K562 (cell line): Measurements from ENCODE around the gene PPP1R16B. TPM values are rescaled to one million over a fixed set of nuclear protein-coding genes. Genes with fewer than 3 reads are reported as not detected.

Experiments
- ATAC-seq: fragments of 200-7000 bp; cut with Tn5 transposase; 3 replicates; pipeline ENCODE4 v1.9.1; 2020; ENCODE audit warnings: moderate library complexity
- BruUV-seq: library from RNA; stranded (reverse); fragments of 400-500 nt; replicated peaks from 2 replicates; lab custom pipeline; 2021; lab: Mats Ljungman, UMichigan
- CTCF ChIA-PET: fragments of 300-600 bp; formaldehyde crosslinking; extraction: SDS; loops from one replicate; lab custom pipeline; 2021; ENCODE audit warnings: low intra/inter-chr PET ratio; lab: Yijun Ruan, JAX
- POLR2A ChIA-PET: fragments of 300-600, 350-650 bp; sonication (Branson Sonifier 250); formaldehyde crosslinking; extraction: SDS; loops from one replicate; lab custom pipeline; 2021; ENCODE audit warnings: antibody characterized with exemption, inconsistent platforms; lab: Yijun Ruan, JAX
- DNase-seq, 4 experiments: peaks; one replicate each; pipeline versions ENCODE4 v3.0.0 to v3.0.0-alpha.2; 2011 to 2018; ENCODE audit warnings: low spot score in 3 of 4, mixed read lengths in 3 of 4; ENCODE audit errors: extremely low read depth in 1 of 4
- FAIRE-seq: peaks from 2 replicates; lab custom pipeline; 2011; peaks lifted over from hg19 to GRCh38; lab: Jason Lieb, UNC
- H2AFZ ChIP-seq: 2 replicates; pipeline ENCODE4 v1.6.0; 2011; ENCODE audit warnings: low read depth, low read length, control low read depth, inconsistent platforms
- H3K27ac ChIP-seq: fragments of 200-600 bp; 3 replicates; pipeline ENCODE4 v1.8.0; 2011; ENCODE audit warnings: low read depth, mild to moderate bottlenecking, control low read depth, inconsistent platforms, low read length, moderate library complexity, mixed read lengths; ENCODE audit errors: extremely low read depth
- H3K27me3 ChIP-seq, 2 experiments: fragments of 300-600 bp in 1 of 2; 2 replicates in 1 of 2; 3 replicates in 1 of 2; pipeline versions ENCODE4 v1.6.0 to v1.8.0; 2011; ENCODE audit warnings: inconsistent platforms in 2 of 2, low read length in 2 of 2, mild to moderate bottlenecking in 1 of 2, mixed read lengths in 1 of 2, moderate library complexity in 1 of 2; ENCODE audit not compliant: control insufficient read depth in 2 of 2, insufficient read depth in 2 of 2
- H3K36me3 ChIP-seq: fragments of 300-600 bp; 3 replicates; pipeline ENCODE4 v1.8.0; 2011; ENCODE audit warnings: mild to moderate bottlenecking, low read length, inconsistent platforms; ENCODE audit not compliant: control insufficient read depth, insufficient read depth
- H3K4me1 ChIP-seq, 2 experiments: fragments of 200-600 bp in 1 of 2; replicated peaks in 1 of 2; 2 replicates in 1 of 2; 3 replicates in 1 of 2; pipeline versions ENCODE4 v1.5.1 to v1.8.0; 2011; ENCODE audit warnings: inconsistent platforms in 2 of 2, low read length in 2 of 2, mild to moderate bottlenecking in 1 of 2, mixed read lengths in 1 of 2, moderate library complexity in 1 of 2; ENCODE audit not compliant: control insufficient read depth in 2 of 2, insufficient read depth in 2 of 2
- H3K4me2 ChIP-seq: 2 replicates; pipeline ENCODE4 v1.6.1; 2011; ENCODE audit warnings: low read length, control low read depth, inconsistent platforms, mixed read lengths; ENCODE audit not compliant: insufficient read depth
- H3K4me3 ChIP-seq: fragments of 200-600 bp; sonication (generic), shearing (Covaris generic); 2 replicates; pipeline ENCODE4 v1.5.1; 2016; ENCODE audit warnings: control low read depth, inconsistent platforms
- H3K79me2 ChIP-seq: fragments of 200-600 bp; 3 replicates; pipeline ENCODE4 v1.8.0; 2011; ENCODE audit warnings: low read length, inconsistent platforms; ENCODE audit not compliant: control insufficient read depth, insufficient read depth
- H3K9ac ChIP-seq, 2 experiments: 2 replicates each; pipeline versions ENCODE4 v1.6.0 to v1.6.1; 2011; ENCODE audit warnings: low read depth in 2 of 2, low read length in 2 of 2, control low read depth in 1 of 2, inconsistent platforms in 1 of 2, mild to moderate bottlenecking in 1 of 2, mixed read lengths in 1 of 2; ENCODE audit not compliant: insufficient read depth in 1 of 2
- H3K9me1 ChIP-seq: one replicate; pipeline ENCODE4 v1.6.0; 2011; ENCODE audit warnings: inconsistent platforms, mild to moderate bottlenecking, low read length, moderate library complexity; ENCODE audit not compliant: control insufficient read depth, insufficient read depth
- H3K9me3 ChIP-seq: replicated peaks from 2 replicates; pipeline ENCODE4 v1.5.1; 2011; ENCODE audit warnings: low read depth, low read length, inconsistent platforms; ENCODE audit not compliant: control insufficient read depth, insufficient read depth
- H4K20me1 ChIP-seq: replicated peaks from 2 replicates; pipeline ENCODE4 v1.6.1; 2011; ENCODE audit warnings: low read length, inconsistent platforms, mixed read lengths; ENCODE audit not compliant: control insufficient read depth, insufficient read depth
- ARID1B ChIP-seq: fragments of 450-650 bp; IDR thresholded peaks from 2 replicates; pipeline ENCODE4 v1.6.1; 2016; ENCODE audit warnings: antibody characterized with exemption, mild to moderate bottlenecking, inconsistent platforms
- BCLAF1 ChIP-seq, 2 experiments: fragments of 450-650 bp in 1 of 2; IDR thresholded peaks; 2 replicates each; pipeline ENCODE4 v1.6.1; 2011 to 2017; ENCODE audit warnings: low read depth in 2 of 2, antibody characterized with exemption in 1 of 2, borderline replicate concordance in 1 of 2, low read length in 1 of 2, mild to moderate bottlenecking in 1 of 2, mixed read lengths in 1 of 2; ENCODE audit not compliant: control insufficient read depth in 1 of 2
- CC2D1A ChIP-seq: fragments of 450-650 bp; IDR thresholded peaks from 2 replicates; pipeline ENCODE4 v1.6.1; 2017; ENCODE audit warnings: mild to moderate bottlenecking
- GABPA ChIP-seq: fragments of 200-800 bp; sonication (Bioruptor generic); conservative IDR thresholded peaks from 2 replicates; pipeline ENCODE4 v1.6.1; 2016; ENCODE audit warnings: low read depth, missing genetic modification characterization, missing compliant biosample characterization
- GATA2 ChIP-seq: sonication (generic); formaldehyde crosslinking; IDR thresholded peaks from 2 replicates; pipeline ENCODE4 v1.4.0; 2020; ENCODE audit warnings: mild to moderate bottlenecking, missing genetic modification reagents
- HBP1 ChIP-seq: fragments of 450-650 bp; formaldehyde crosslinking; IDR thresholded peaks from 2 replicates; pipeline ENCODE4 v1.4.0; 2022; ENCODE audit warnings: missing genetic modification characterization
- MAFK ChIP-seq: IDR thresholded peaks from 2 replicates; pipeline ENCODE4 v1.6.1; 2011; ENCODE audit warnings: low read length, improper control_type of control experiment
- TCF3 ChIP-seq: sonication (generic); formaldehyde crosslinking; IDR thresholded peaks from 2 replicates; pipeline ENCODE4 v1.4.0; 2020; ENCODE audit warnings: mild to moderate bottlenecking, missing genetic modification reagents
- TFAP4 ChIP-seq: sonication (generic); formaldehyde crosslinking; IDR thresholded peaks from 2 replicates; pipeline ENCODE4 v1.8.0; 2022; ENCODE audit warnings: missing genetic modification reagents, mild to moderate bottlenecking, moderate library complexity, borderline replicate concordance
- ZKSCAN8 ChIP-seq: fragments of 200-800 bp; sonication (Bioruptor generic); IDR thresholded peaks from 2 replicates; pipeline ENCODE4 v1.6.1; 2016; ENCODE audit warnings: missing genetic modification characterization, missing compliant biosample characterization
- WGBS: fragments of 100-300 bp; shearing (Covaris generic); methylation state at CpG from one replicate; pipeline ENCODE4 v1.1.6; 2016; ENCODE audit warnings: low coverage, mixed read lengths; ENCODE audit not compliant: insufficient coverage; ENCODE audit errors: missing lambda C conversion rate; 5-methylcytosine and 5-hydroxymethylcytosine counted together
- in situ Hi-C: fragments of 300-500 bp; cut with MboI; formaldehyde crosslinking; loops from 4 replicates; pipeline ENCODE4 v1.15.0; 2018; ENCODE audit warnings: inconsistent platforms, mixed read lengths
- intact Hi-C: fragments of 100-400 bp; cut with micrococcal nuclease; formaldehyde crosslinking; loops from 2 replicates; pipeline ENCODE4 v1.14.2; 2022
- polyA plus RNA-seq, 8 experiments: library from polyadenylated mRNA; depleted of rRNA in 4 of 8; stranded (reverse) in 5 of 8; unstranded in 3 of 8; fragments of >200 nt; fragmentation: Nextera tagmentation in 2 of 8; fragmentation: Illumina TruSeq in 1 of 8; extraction: Ambion mirVana in 2 of 8; extraction: Trizol in 1 of 8; gene quantifications; 2 replicates each; pipeline versions ENCODE4 v1.2.1 to v1.2.3, GENCODE V29; 2011 to 2014; ENCODE audit warnings: inconsistent platforms in 1 of 8, missing spikeins in 1 of 8
- total RNA-seq, 7 experiments: library from RNA; depleted of rRNA in 6 of 7; stranded (reverse); fragments of >200 nt in 6 of 7; fragmentation: Illumina TruSeq in 2 of 7; extraction: Trizol in 2 of 7; gene quantifications; 2 replicates each; pipeline versions ENCODE4 v1.2.1 to v1.2.3, GENCODE V29; 2011 to 2021; ENCODE audit warnings: low replicate concordance in 1 of 7
- TF ChIP-seq, protein P1 (sequence below): fragments of 250-450 bp; sonication (Bioruptor Pico); IDR thresholded peaks from 2 replicates; pipeline ENCODE4 v1.5.0; 2020; ENCODE audit warnings: mild to moderate bottlenecking

PPP1R16B gene
- total and polyA plus RNA-seq, 9 of the 15 experiments (the other 6 are each of a cell fraction or from before 2014, with no cell fraction given) = 1.5 to 11.5 (median 6.8) TPM

GRCh38 chr20:38875175-38875993, 69.9 kb downstream of the PPP1R16B start:
- in situ Hi-C loops = no loop called here
- no peaks in the 10 kb centered on the region for H3K9me3 ChIP-seq
- H3K9me1 ChIP-seq = no peaks in the 10 kb centered on the region
- H4K20me1 ChIP-seq = peaks cover 27% of the 10 kb centered on the region
- no peak overlapping the region for H3K4me3 ChIP-seq
- peaks cover 10 to 17% of the 10 kb centered on the region in 2 experiments; a peak in 3 of 5 replicates for H3K4me1 ChIP-seq
- ChIA-PET CTCF (no interaction called here), POLR2A (interaction anchor here (0.6 to 0.9 kb wide), 4 partner anchors 8 to 735 kb away, joined by 3 read pairs; no protein-coding TSS in a partner anchor)
- H2AFZ ChIP-seq = no peak overlapping the region; the same call in 1 of the 2 replicates
- 7% methylated on average over 11 of the region's 11 CpGs for WGBS
- H3K79me2 ChIP-seq = no peaks in the 10 kb centered on the region
- H3K36me3 ChIP-seq = no peaks in the 10 kb centered on the region
- FAIRE-seq (peak; percentile 15), ATAC-seq (peak; percentile 43), DNase-seq (peak in 2 of 4 experiments; percentile 22 to 27)
- no peak overlapping the region for H3K4me2 ChIP-seq
- no peak overlapping the region for H3K27ac ChIP-seq
- intact Hi-C loops = no loop called here
- BruUV-seq = no TSS peak
- TF ChIP-seq HBP1 (no peak), TFAP4 (CRISPR knock-in tag) (no peak), GATA2 (CRISPR knock-in tag) (peak; percentile 27; the same call in 1 of the 2 replicates), ARID1B (peak; percentile 23; the same call in 1 of the 2 replicates), CC2D1A (no peak), GABPA (tag) (peak; percentile 21; the same call in 1 of the 2 replicates), MAFK (no peak), BCLAF1 (IDR thresholded peaks at IDR 0.05; ENCODE audit: borderline replicate concordance in 1 of 2, control insufficient read depth in 1 of 2, low read depth in 2 of 2, low read length in 1 of 2) (no peak), TCF3 (CRISPR knock-in tag) (peak; percentile 41), ZKSCAN8 (0 out of 2 replicates have a peak, but pooled peaks have one; percentile 21)
- TF ChIP-seq, protein P1, sequence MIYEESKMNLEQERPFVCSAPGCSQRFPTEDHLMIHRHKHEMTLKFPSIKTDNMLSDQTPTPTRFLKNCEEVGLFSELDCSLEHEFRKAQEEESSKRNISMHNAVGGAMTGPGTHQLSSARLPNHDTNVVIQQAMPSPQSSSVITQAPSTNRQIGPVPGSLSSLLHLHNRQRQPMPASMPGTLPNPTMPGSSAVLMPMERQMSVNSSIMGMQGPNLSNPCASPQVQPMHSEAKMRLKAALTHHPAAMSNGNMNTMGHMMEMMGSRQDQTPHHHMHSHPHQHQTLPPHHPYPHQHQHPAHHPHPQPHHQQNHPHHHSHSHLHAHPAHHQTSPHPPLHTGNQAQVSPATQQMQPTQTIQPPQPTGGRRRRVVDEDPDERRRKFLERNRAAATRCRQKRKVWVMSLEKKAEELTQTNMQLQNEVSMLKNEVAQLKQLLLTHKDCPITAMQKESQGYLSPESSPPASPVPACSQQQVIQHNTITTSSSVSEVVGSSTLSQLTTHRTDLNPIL (CRISPR knock-in tag) = no peak
- peaks cover 7 to 15% of the 10 kb centered on the region in 2 experiments for H3K27me3 ChIP-seq
- peak overlapping the region in 1 of 2 experiments; percentile 66; a peak in 1 of 4 replicates for H3K9ac ChIP-seq
